Measurements from ENCODE around the gene CDHR5.
A peak's percentile ranks its signal among the peaks of the same experiment; 100 is the strongest.

The CDHR5 gene

GRCh38 chr11:610146-610801 is 14.5 kb downstream of the CDHR5 start:
- no peak for DNase-seq (ENCODE audit: low read depth in 3 of 3)

DNA sequence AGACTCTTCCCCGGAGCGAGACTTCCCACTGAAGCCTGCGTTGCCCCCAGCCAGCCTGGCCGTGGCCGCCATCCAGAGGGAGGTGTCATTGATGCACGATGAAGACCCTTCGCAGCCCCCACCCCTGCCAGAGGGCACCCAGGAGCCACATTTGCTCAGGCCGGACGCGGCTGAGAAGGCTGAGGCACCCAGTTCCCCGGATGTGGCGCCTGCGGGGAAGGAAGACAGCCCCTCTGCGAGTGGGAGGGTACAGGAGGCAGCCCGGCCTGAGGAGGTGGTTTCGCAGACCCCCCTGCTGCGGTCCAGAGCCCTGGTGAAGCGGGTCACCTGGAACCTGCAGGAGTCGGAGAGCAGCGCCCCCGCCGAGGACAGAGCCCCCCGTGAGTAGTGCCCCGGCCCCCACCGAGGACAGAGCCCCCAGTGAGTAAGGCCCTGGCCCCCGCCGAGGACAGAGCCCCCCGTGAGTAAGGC is 15.4 kb downstream of the CDHR5 start:
- DNase-seq (ENCODE audit: low read depth in 3 of 3) = no peak

DNA sequence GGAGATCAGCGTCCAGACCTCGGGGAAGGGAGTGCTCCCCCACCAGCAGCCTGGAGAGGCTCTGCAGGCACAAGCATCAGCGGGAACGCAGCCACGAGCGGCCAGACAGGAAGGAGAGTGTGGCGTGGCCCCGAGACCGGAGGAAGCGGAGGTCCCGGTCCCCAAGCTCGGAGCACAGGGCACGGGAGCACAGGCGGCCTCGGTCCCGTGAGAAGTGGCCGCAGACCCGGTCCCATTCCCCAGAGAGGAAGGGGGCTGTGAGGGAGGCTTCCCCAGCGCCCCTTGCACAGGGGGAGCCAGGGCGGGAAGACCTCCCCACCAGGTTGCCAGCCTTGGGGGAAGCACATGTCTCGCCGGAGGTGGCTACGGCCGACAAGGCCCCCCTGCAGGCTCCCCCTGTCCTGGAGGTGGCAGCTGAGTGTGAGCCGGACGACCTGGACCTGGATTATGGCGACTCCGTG is 15.9 kb downstream of the CDHR5 start:
- DNase-seq (ENCODE audit: low read depth in 3 of 3) = no peak

GRCh38 chr11:607971-608659 is 16.6 kb downstream of the CDHR5 start:
- DNase-seq (ENCODE audit: low read depth in 3 of 3) = no peak

- DNase-seq (ENCODE audit: low read depth in 3 of 3) = no peak
Observed at GRCh38 chr11:607020-607780, 17.6 kb downstream of the CDHR5 start.

DNA sequence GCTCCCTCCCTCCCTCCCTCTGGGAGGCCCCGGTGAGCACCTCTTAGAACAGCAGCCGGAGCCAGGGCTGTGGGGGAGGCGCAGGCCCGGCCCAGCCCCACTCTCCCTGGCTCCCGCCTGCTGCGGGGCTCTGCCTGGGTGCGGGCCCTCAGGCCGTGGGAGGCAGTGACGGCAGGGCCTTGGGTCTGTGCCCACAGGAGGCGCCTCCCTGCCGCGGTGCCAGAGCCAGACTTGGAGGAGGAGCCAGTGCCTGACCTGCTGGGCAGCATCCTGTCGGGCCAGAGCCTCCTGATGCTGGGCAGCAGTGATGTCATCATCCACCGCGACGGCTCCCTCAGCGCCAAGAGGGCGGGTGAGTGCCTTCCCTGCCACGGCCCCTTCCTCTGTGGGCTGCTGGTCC is 18.5 kb downstream of the CDHR5 start:
- DNase-seq (ENCODE audit: low read depth in 3 of 3) = no peak

DNA sequence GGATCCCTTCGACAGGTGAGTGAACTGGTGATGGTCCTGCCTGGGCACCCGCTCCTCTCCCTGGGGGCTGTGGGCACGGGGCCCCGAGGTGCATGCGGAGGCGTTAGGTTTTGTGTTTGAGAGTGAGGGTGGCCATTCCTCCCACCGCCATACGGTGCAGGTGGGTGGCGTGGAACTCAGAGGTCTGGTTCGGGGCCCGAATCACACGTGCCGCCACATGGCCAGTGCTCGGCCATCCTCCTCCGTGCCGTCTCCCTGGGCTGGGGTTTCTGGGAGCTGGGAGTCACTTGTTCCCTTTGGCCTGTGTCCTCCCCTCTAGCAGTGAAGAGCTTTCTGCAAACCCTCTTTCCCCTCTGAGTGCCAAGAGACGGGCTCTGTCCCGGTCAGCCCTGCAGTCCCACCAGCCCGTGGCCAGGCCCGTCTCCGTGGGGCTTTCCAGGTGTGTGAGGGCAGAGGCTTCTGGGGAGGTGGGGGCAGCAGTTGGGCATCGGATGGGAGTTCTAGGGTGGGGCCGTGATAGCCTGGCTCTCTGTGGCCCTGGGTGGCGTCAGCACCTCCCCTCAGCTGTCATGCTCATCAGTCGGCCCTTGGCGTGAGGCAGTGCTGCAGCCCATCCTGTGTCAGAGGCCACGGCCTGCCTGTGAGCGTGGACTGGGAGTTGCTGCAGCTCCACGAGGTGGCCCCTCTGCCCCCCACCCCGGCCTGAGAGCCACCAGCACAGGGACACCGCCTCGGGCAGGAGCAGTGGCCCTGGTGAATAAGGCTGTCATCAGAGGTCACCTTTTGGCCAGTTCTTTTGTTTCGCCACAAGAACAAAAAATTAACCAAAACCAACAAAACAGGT is 19.2 kb downstream of the CDHR5 start:
- DNase-seq (ENCODE audit: low read depth in 3 of 3) = no peak

- DNase-seq (ENCODE audit: low read depth in 3 of 3) = no peak
Observed at GRCh38 chr11:603154-603553, 21.6 kb downstream of the CDHR5 start.

DNA sequence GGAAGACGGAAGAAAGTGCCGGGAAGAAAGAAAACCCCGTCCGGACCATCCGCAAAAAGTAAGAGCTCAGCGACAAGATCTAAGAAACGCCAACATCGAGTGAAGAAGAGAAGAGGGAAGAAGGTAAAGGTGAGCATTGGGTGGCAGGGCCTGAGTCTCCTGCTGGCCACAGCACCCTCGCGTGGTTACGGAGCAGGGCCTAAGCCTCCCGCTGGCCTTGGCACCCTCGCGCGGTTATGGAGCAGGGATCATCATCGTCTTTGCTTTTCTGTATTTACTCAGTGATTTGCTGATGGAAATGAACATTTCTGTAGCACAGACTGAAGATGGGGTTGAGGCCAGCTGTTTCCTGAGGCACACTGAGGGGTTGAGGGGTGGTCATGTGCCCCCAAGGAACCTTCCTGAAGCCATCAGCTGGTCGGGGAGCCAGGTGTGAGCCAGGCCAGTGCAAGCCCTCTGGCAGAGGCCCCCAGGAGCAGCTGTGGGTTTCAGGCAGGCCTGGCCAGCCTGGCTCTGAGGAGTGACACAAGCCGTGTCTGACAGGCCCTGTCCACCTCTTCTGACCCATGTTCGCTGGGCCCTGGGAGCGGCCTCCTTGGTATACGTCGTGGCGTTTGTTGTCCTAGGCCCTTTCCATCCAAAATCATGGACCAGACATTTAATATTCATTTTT is 23.0 kb downstream of the CDHR5 start:
- no peak for DNase-seq (ENCODE audit: low read depth in 3 of 3)

DNA sequence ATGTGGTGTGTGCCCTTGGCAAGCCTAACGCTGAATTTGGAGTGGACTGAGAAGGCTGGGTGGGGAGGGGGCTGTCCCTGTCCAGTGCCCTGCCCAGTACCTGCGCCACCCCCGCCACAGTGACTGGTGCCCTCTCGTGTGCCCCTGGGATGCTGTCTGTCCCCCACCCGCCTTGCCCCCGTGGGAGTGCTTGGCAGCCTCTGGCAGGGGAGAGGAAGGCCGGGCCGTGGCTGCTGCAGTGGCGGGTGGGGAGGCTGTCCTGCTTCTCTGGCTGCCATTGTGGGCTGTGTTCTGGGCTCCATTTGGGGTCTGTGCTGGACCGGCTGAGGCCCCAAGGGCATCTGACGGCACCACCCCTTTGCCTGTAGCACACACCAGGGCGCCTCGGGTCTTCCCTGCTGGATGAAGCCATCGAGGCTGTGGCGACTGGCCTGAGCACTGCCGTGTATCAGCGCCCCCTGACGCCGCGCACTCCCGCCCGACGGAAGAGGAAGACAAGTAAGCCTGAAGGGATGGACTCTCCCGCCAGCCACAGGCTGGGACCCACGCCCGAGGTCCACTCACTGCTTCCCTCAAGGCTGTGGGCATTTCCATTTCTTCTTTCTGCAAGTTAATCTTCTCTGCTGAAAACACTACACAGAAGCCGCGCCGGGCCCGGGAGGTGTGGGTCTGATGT is 26.6 kb downstream of the CDHR5 start:
- no peak for DNase-seq (ENCODE audit: low read depth in 3 of 3)

GRCh38 chr11:597166-597725 is 27.5 kb downstream of the CDHR5 start:
- no peak for DNase-seq (ENCODE audit: low read depth in 3 of 3)

DNA sequence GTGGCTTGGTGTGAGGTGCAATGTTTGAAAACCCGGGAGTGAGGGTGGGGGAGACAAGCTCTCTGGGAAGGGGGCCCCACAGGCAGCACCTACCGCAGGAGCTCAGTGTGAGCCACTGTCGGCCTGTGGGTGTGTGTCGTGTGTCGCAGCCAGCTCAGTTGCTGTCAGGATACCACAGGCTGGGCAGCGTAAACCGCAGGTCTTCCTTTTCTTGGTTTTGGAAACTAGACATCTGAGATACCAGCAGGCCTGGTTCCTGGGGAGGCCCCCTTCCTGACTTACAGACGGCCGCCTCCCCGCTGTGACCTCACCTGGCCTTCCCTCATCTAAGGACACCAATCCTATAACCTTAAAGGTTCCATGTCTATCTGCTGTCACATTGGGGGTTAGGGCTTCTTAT is 28.4 kb downstream of the CDHR5 start:
- DNase-seq (ENCODE audit: low read depth in 3 of 3) = no peak

- no peak for DNase-seq (ENCODE audit: low read depth in 3 of 3)
Observed at GRCh38 chr11:595400-595799, 29.4 kb downstream of the CDHR5 start.

- no peak for DNase-seq (ENCODE audit: low read depth in 3 of 3)
Observed at GRCh38 chr11:593347-593746, 31.4 kb downstream of the CDHR5 start.

DNA sequence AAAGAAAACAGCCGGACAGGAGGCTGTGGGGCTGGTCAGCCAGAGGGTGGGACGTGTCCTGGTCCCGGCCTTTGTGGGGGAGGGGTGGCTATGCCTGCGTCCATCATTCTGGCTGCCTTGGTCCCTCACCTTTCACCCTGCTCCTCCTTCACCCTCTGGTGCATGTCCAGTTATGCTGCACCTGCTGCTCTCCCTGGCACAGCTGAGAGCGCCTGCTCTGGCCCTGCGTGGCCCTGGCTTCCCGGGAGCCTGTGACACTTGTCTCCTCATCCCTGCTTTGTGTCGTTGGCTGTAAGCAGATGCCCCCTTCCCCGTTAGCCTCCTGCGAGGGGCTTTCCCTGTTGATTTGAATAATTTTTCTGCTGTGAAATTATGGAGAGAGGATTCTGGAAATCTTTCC is 31.8 kb downstream of the CDHR5 start:
- DNase-seq (ENCODE audit: low read depth in 3 of 3) = no peak

- no peak for DNase-seq (ENCODE audit: low read depth in 3 of 3)
Observed at GRCh38 chr11:592501-592900, 32.3 kb downstream of the CDHR5 start.

GRCh38 chr11:590997-591396 is 33.8 kb downstream of the CDHR5 start:
- DNase-seq (ENCODE audit: low read depth in 3 of 3) = no peak

- DNase-seq (ENCODE audit: low read depth in 3 of 3) = no peak
Observed at GRCh38 chr11:589798-590197, 35.0 kb downstream of the CDHR5 start.

GRCh38 chr11:587978-588380 is 36.8 kb downstream of the CDHR5 start:
- DNase-seq (ENCODE audit: low read depth in 3 of 3) = peak; percentile 23 to 66 (median 45)

- no peak for DNase-seq (ENCODE audit: low read depth in 3 of 3)
Observed at GRCh38 chr11:587546-587945, 37.2 kb downstream of the CDHR5 start.
